ENCODE results near the gene NR1D2. TPM values are rescaled to one million over a fixed set of nuclear protein-coding genes. Genes with fewer than 3 reads are reported as not detected.

Gene NR1D2
- total RNA-seq, 1 donor from 2014 or later, result 26.4 TPM

GRCh38 chr3:23954144-23954543, 9.1 kb downstream of the NR1D2 start:
- peaks cover 21% of the 10 kb centered on the region for H3K36me3 Mint-ChIP-seq (ENCODE audit: unreplicated experiment)
- H3K27me3 Mint-ChIP-seq (ENCODE audit: unreplicated experiment), result no peaks in the 10 kb centered on the region
- TF ChIP-seq, protein P1, sequence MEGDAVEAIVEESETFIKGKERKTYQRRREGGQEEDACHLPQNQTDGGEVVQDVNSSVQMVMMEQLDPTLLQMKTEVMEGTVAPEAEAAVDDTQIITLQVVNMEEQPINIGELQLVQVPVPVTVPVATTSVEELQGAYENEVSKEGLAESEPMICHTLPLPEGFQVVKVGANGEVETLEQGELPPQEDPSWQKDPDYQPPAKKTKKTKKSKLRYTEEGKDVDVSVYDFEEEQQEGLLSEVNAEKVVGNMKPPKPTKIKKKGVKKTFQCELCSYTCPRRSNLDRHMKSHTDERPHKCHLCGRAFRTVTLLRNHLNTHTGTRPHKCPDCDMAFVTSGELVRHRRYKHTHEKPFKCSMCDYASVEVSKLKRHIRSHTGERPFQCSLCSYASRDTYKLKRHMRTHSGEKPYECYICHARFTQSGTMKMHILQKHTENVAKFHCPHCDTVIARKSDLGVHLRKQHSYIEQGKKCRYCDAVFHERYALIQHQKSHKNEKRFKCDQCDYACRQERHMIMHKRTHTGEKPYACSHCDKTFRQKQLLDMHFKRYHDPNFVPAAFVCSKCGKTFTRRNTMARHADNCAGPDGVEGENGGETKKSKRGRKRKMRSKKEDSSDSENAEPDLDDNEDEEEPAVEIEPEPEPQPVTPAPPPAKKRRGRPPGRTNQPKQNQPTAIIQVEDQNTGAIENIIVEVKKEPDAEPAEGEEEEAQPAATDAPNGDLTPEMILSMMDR (IDR thresholded peaks at IDR 0.05), result no peak
- peaks cover 40% of the 10 kb centered on the region for H3K4me1 Mint-ChIP-seq (ENCODE audit: unreplicated experiment)
- no peak overlapping the region for H3K27ac Mint-ChIP-seq (ENCODE audit: unreplicated experiment)
- no peaks in the 10 kb centered on the region for H3K9me3 Mint-ChIP-seq (ENCODE audit: unreplicated experiment)
- no peak for DNase-seq (ENCODE audit: extremely low spot score, unreplicated experiment)
- H3K4me3 Mint-ChIP-seq (ENCODE audit: unreplicated experiment), result no peak overlapping the region

GRCh38 chr3:23956701-23957100, 11.6 kb downstream of the NR1D2 start:
- TF ChIP-seq, protein P1 (IDR thresholded peaks at IDR 0.05), result no peak
- no peaks in the 10 kb centered on the region for H3K27me3 Mint-ChIP-seq (ENCODE audit: unreplicated experiment)
- no peak overlapping the region for H3K27ac Mint-ChIP-seq (ENCODE audit: unreplicated experiment)
- peaks cover 26% of the 10 kb centered on the region for H3K36me3 Mint-ChIP-seq (ENCODE audit: unreplicated experiment)
- H3K4me1 Mint-ChIP-seq (ENCODE audit: unreplicated experiment), result peaks cover 27% of the 10 kb centered on the region
- no peak overlapping the region for H3K4me3 Mint-ChIP-seq (ENCODE audit: unreplicated experiment)
- no peaks in the 10 kb centered on the region for H3K9me3 Mint-ChIP-seq (ENCODE audit: unreplicated experiment)
- DNase-seq (ENCODE audit: extremely low spot score, unreplicated experiment), result no peak

- TF ChIP-seq, protein P1 (IDR thresholded peaks at IDR 0.05), result no peak
- H3K4me1 Mint-ChIP-seq (ENCODE audit: unreplicated experiment), result peaks cover 24% of the 10 kb centered on the region
- no peak for DNase-seq (ENCODE audit: extremely low spot score, unreplicated experiment)
- H3K9me3 Mint-ChIP-seq (ENCODE audit: unreplicated experiment), result no peaks in the 10 kb centered on the region
- H3K27me3 Mint-ChIP-seq (ENCODE audit: unreplicated experiment), result no peaks in the 10 kb centered on the region
- peaks cover 45% of the 10 kb centered on the region for H3K36me3 Mint-ChIP-seq (ENCODE audit: unreplicated experiment)
- H3K27ac Mint-ChIP-seq (ENCODE audit: unreplicated experiment), result peak overlapping the region; percentile 78
- H3K4me3 Mint-ChIP-seq (ENCODE audit: unreplicated experiment), result no peak overlapping the region
Observed at GRCh38 chr3:23959135-23959900, 14.2 kb downstream of the NR1D2 start.

DNA sequence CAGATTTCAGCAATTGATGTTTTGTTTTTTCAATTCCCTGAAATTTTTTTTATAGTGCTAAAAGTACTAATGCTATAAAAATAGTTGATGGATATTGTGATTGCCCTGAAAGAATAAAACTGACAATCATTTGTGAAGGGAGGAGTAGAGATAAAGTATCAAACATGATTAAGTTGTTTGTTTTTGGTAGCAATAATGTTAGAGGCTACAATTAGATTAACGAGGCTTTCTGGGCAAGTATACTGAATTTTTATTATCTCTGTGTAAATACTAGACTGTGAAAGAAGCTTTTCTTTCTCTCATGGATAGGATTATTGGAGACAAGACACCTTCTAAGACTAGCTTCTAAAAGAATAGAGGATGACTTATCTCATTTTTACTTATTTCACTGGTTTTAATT, 15.6 kb downstream of the NR1D2 start:
- Mint-ChIP-seq H3K4me3 (ENCODE audit: unreplicated experiment) (no peak overlapping the region), H3K4me1 (ENCODE audit: unreplicated experiment) (peaks cover 31% of the 10 kb centered on the region), H3K27me3 (ENCODE audit: unreplicated experiment) (no peaks in the 10 kb centered on the region), H3K36me3 (ENCODE audit: unreplicated experiment) (peaks cover 40% of the 10 kb centered on the region), H3K27ac (ENCODE audit: unreplicated experiment) (no peak overlapping the region), H3K9me3 (ENCODE audit: unreplicated experiment) (no peaks in the 10 kb centered on the region)
- TF ChIP-seq, protein P1 (IDR thresholded peaks at IDR 0.05), result no peak
- no peak for DNase-seq (ENCODE audit: extremely low spot score, unreplicated experiment)

DNA sequence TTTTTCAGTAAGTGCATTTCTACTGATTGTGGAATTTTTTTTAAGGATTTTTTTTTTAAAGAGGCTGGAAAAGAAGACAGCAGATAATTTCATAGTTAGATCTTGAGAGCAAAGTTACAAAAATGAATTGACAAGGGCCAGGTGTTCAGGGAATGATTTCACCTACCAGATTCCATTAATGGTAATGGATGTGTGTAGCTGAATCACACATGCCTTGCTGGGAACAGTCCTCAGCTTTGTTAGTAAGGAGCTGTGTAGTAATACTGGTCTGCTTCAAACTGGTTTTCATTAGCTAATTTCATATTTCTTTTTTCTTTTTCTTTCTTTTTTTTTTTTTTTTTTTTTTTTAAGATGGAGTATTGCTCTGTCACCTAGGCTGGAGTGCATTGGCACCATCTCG, 16.0 kb downstream of the NR1D2 start:
- TF ChIP-seq, protein P1 (IDR thresholded peaks at IDR 0.05), result no peak
- Mint-ChIP-seq H3K4me1 (ENCODE audit: unreplicated experiment) (peaks cover 35% of the 10 kb centered on the region), H3K4me3 (ENCODE audit: unreplicated experiment) (no peak overlapping the region), H3K9me3 (ENCODE audit: unreplicated experiment) (no peaks in the 10 kb centered on the region), H3K27ac (ENCODE audit: unreplicated experiment) (no peak overlapping the region), H3K27me3 (ENCODE audit: unreplicated experiment) (no peaks in the 10 kb centered on the region), H3K36me3 (ENCODE audit: unreplicated experiment) (peaks cover 37% of the 10 kb centered on the region)
- DNase-seq (ENCODE audit: extremely low spot score, unreplicated experiment), result no peak

Measured in osteocyte (in vitro differentiated cells).